HG03045 (cell line): Measurements from ENCODE around the gene DGKK.

ENCODE experiments used
- ATAC-seq: cut with Tn5 transposase; IDR thresholded peaks from one replicate; pipeline ENCODE4 v1.9.1; 2021; ENCODE audit warnings: mild to moderate bottlenecking, moderate library complexity; ENCODE audit not compliant: unreplicated experiment

The DGKK gene

GRCh38 chrX:50470103-50471031, at the start of gene DGKK:
Gene DGKK, minus strand, starts transcription at chrX:50470825. Its CDS starts 147 bp downstream, at chrX:50470678.
- no peak for ATAC-seq

- no peak for ATAC-seq
These were observed 44.2 kb upstream of the DGKK start for GRCh38 chrX:50514811-50515210.

DNA sequence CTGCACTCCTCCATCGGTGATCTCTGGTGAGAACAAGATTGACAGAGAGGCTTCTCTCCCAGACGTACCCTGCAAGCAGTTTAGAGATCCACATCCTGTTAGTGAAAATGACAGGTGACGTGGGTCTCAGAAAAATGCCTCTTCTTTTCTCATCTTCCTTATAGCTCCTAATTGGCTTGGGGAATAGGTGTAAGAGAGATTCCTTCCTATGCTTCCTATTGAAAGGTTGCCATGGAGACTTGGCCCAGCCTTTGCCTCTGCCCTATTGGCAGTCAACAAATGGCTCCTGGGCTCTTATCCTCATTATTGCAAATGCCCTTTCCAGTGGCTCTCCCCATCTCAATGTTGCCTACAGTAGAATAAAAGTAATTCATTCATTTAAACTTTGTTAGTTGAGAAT, 26.5 kb upstream of the DGKK start:
- no peak for ATAC-seq

DNA sequence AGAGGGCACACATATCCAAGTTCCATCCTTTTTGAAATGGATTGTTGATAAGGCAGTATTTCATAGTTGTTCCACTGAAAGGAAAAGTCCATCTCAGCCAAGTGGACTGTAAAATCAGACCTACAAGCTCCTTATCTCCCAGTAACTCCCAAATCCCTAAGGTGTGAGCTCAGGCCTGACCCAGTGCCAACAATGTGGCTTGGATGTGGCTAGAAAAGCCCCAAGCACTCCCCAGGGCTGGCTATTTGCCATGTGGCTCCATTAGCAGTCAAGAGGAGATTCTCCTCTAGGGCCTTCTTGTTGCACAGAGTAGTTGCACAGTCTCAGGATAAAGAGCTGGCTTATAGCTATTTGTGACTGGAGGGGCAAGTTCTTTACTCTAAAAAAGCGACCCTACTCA, 25.0 kb upstream of the DGKK start:
- ATAC-seq: no peak

- no peak for ATAC-seq
These were observed 22.1 kb upstream of the DGKK start for GRCh38 chrX:50492720-50493119.

GRCh38 chrX:50484662-50485061, 14.0 kb upstream of the DGKK start:
- no peak for ATAC-seq

DNA sequence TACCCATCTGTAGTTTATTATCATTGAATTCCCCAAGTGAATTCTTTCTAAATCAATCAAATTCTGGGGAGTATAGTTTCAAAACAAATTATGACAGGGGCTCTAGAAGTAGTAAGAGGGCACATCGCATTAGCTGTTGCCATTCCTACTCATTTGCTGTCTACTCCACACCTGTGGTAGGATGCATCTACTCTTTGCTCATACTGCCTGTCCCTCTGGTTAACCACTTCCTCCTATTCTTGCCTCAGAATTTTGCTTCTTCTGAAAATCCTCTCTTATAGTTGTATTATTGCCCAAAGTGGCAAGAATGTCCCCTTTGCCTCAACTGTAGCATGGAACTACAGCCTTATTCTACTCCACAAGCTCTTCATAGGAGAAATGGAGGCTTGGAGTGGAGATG, 12.7 kb upstream of the DGKK start:
- ATAC-seq: no peak

- no peak for ATAC-seq
These were observed 4.6 kb upstream of the DGKK start for GRCh38 chrX:50475208-50475607.

GRCh38 chrX:50471390-50471789, 765 bp upstream of the DGKK start:
- no peak for ATAC-seq

GRCh38 chrX:50469206-50469605, 1.4 kb downstream of the DGKK start:
- no peak for ATAC-seq

GRCh38 chrX:50459615-50460014, 11.0 kb downstream of the DGKK start:
- ATAC-seq: no peak

DNA sequence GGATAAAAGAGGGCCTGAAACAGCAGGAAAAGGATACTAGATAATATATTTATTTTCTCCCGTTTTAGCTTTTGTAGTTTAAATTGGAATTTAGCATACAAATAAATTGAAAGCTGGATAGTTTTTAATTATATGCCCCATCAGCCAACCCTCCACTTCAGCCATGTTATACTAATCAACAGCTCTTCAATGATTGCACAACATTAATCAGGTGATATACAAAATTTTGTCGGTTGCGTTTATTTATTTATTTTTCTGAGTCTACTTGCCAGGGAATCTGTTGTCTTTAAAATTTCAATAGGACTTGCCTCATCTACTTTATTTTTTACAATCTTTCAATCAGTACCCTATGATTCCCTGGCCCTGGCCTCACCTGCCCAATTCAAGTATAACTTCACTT, 12.1 kb downstream of the DGKK start:
- ATAC-seq: no peak

DNA sequence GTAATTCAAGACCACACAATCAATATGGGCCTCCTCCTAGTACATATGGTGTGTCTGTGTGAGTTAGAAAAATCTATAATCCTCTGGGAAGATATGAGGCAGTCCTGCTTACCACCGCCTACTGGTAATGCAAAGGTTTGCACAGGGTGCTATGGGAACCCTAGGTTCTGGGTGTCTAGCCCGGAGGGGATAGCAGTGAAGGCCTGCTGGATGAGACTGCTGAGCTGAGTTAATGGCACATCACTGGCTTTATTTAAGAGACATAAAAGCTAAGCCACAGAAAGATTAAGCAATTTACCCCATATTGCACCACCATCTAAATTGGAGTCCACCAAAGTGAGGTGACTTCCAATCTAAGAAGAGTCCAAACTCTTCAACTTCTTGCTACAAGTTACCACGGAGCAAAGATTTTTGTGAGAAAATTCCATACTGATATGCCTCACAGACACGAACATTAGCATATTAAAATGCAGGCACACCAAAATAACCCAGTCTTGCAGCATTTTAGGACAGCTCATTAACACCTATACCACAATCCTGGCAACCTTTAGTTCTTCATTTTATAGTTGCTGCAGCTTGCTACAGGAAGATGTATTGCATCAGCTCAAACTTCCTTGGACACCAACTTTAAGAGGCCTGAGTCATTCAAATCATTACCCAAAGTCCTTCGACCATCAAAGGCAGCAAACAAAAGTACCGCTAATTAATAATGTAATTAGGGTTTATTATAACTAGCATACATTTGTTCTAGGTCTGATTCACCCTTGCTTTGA, 13.7 kb downstream of the DGKK start:
- ATAC-seq: no peak

- ATAC-seq: no peak
These were observed 17.8 kb downstream of the DGKK start for GRCh38 chrX:50452782-50453181.

- no peak for ATAC-seq
These were observed 20.3 kb downstream of the DGKK start for GRCh38 chrX:50450324-50450723.

- ATAC-seq: no peak
These were observed 22.1 kb downstream of the DGKK start for GRCh38 chrX:50448565-50448964.

GRCh38 chrX:50447535-50447934, 23.1 kb downstream of the DGKK start:
- ATAC-seq: no peak

DNA sequence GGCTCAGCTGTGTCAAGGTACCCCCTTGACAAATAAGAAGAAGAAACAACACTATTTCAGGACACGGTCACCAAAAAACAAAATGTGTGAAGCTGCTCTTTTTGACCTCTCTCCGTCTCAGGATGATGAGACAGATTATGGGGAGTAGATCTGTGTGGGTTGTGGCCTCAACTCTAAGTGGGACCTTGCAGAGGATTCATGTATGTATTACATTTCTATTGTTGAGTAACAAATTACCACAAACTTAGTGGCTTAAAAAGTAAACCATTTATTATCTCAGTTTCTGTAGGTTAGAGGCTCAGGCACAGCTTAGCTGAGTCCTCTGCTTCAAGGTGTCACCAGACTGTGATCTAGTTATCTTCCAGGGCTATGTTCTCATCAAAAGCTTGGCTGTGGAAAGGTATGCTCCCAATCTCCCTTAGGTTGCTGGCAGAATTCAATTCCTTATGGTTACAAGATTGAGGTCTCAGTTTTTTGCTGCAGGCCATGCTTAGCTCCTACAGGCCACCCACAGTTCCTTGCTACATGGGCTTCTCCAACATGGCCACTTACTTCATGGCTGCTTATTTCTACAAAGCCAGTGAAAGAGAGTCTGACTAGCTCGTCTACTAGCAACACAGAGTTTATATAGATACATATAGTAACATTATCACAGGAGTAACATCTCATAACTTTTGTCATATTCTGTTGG, 28.1 kb downstream of the DGKK start:
- no peak for ATAC-seq

DNA sequence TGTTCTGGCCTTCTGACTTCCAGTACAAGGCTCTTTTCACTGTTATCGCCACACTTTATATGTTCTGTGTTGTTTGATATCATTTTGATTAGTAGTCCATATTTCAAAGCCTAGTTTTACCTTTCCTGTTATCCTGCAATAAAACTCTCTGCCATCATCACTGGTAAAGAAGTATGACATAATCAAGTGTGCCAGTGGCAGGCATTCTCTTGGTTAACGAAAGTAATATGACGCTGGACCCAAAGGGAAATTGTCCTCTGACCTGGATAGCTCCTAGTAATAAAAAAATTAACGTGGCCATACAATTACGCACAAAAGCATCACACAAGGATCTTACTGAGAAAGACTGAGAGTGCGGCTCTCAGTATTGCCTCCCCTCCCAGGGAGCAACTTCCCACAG, 33.8 kb downstream of the DGKK start:
- no peak for ATAC-seq

DNA sequence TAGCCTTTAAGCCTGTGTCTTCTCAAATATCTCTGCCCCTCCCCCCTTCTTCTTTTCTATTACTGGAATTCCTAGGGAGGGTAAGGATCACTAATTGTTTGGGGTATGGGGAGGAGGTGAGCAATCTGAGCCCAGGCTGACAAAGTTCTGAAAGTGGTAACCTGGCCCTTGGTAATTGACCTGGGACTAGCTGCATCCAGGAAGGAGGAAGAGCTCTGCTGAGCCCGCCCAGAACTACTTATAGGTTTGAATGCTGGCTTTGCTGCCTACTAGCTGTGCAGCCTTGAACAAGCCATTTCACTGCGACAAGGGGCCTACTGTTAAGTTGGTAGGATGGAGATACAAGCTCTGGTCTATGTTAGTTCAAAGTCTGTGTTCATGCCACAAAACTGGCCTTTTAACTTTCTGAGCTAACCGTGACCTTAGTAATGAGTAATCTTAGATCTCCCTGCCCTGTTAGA, 37.8 kb downstream of the DGKK start:
- no peak for ATAC-seq

GRCh38 chrX:50431623-50432022, 39.0 kb downstream of the DGKK start:
- no peak for ATAC-seq
